Endometrial microvascular endothelial cells (primary cell): Measurements from ENCODE around the gene OR2F1. TPM values are rescaled to one million over a fixed set of nuclear protein-coding genes. Genes with fewer than 3 reads are reported as not detected.

Experiments
- in situ Hi-C: cut with HindIII; loops from 2 replicates; pipeline ENCODE4 v1.10.0; 2017; ENCODE audit warnings: low sequenced_read_pairs, low pct_unique_long_range_greater_than_20kb; ENCODE audit errors: inconsistent ontology term
- total RNA-seq: library from RNA; depleted of rRNA; stranded (reverse); fragments of >200 nt; gene quantifications from one replicate; pipeline ENCODE4 v1.2.3, GENCODE V29; 2015; ENCODE audit errors: inconsistent ontology term

OR2F1 gene
- total RNA-seq: not detected

DNA sequence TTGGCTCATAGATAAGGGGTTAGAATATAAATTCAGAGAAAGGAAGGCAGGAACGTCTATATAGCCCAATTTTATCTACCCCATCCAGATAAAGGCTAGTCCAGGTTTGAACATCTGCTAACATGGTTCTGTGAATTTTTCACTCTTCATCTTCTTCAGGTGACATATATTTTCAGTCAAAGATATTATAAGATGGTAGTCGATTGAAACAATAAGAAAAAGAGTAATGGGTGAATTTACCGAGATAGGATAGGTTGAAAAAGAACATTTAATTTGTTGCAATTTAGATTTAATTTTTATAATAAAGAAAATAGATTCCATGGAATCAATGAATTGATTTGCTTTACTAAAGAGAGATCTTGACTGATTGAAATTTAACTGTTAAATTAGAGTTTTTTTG is at the start of gene OR2F1:
TSS of gene OR2F1 (plus strand) at position 301 of the 400 bp plus-strand sequence. CDS start 5,127 bp downstream, outside the sequence.
- in situ Hi-C loops: no loop called here

GRCh38 chr7:143905509-143905908 is 49.1 kb upstream of the OR2F1 start:
- in situ Hi-C loops: no loop called here

DNA sequence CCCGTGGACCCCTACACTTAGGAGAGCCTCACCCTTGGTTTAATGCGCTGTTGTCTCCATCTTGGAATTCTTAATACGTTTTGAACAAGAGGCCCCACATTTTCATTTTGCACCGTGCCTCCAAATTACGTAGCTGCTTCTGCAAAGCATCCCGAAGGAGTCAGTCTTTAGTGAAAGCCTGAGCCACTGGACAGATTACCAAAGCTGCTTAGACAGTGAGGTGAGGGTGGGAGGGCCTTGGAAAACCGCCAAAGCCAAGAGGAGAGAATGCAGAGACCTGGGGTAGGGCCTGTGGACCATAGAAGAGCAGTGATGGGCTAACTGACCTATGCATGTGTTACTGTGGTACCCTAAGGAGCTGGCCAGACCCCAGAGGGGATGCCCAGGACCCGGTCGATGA is 48.5 kb upstream of the OR2F1 start:
- in situ Hi-C loops: no loop called here

DNA sequence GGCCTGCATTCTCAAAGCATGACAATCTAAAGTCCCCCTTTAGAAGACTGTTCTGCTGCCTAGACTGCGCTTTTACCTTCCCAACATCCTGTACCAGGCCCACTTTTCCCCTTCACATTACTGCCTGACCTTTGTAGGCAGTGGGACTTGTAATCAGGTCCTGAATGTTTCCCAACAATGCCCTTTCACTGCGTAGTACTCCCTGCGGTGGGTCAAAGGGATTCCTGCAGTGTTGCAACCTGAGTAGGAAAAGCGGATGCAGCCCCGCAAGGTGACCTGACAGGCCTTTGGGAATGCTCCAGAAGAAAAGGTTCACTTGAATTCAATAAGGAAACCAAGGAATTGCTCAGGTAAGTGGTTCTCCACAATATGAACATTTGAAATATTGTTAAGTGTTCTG is 47.7 kb upstream of the OR2F1 start:
- in situ Hi-C loops: no loop called here

GRCh38 chr7:143908120-143908519 is 46.5 kb upstream of the OR2F1 start:
- in situ Hi-C loops: no loop called here

DNA sequence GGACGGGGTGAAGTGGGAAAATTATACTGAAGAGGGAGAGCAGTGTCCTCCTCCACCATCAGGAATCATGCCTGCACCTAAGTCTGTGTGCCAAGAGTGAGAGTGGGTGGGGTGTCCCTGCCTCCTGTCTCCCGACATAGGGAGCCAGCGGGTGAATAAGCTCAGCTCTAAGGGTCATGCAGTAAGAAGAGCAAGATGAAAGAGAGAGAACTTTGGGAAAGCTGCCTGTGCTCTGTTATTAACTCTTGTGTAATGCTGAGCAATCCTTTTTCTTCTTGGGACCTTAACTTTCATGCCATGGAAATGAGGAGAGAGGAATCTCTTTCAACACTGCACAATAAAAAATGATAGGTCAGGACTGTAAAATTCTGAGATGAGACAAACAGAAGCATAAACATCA is 44.8 kb upstream of the OR2F1 start:
- in situ Hi-C loops: no loop called here

GRCh38 chr7:143910473-143911248 is 44.0 kb upstream of the OR2F1 start:
- in situ Hi-C loops: no loop called here

- in situ Hi-C loops: no loop called here
These were observed 40.6 kb upstream of the OR2F1 start for GRCh38 chr7:143913945-143914615.

DNA sequence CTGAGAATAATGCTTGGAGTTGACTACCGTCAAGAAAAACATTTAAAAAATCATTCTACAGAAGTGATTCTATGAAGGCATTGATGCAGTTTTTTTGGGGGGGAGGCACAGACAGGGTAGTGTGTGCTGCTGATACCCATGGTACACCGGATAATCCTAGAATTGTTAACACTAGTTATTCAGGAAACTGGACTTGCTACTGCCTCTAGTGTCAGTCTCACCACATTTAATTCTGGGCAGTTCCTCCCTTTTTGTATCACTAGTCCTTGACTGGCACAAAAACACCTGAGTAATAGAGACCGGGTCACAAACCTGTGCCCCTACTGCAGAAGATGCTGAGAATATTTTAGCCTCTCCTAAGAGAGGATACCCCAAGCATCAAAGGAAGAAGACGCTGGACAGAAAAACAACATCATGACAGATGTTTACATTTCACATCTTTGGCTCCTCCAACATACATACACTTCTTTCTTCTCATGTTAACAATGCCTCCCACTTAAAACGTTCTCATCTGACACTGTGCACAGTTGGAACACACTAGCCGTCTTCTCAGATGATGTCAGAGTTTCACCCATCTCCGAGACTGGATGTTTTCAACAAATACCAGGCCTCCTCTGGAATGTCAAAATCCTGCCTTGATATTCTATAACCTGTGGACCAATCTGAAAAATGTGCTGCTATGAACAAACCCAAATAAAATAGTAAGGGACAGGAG is 39.5 kb upstream of the OR2F1 start:
- in situ Hi-C loops: no loop called here

- in situ Hi-C loops: no loop called here
These were observed 29.8 kb upstream of the OR2F1 start for GRCh38 chr7:143924851-143925250.

GRCh38 chr7:143929224-143929920 is 25.3 kb upstream of the OR2F1 start:
- in situ Hi-C loops: no loop called here

GRCh38 chr7:143931739-143932138 is 22.9 kb upstream of the OR2F1 start:
- in situ Hi-C loops: no loop called here

- in situ Hi-C loops: no loop called here
These were observed 19.9 kb upstream of the OR2F1 start, which contains the start of gene OR2F2 for GRCh38 chr7:143934526-143935325. Gene OR2F2, plus strand, starts transcription at chr7:143935233. Its CDS starts 0 bp downstream, at chr7:143935233.

- in situ Hi-C loops: no loop called here
These were observed 18.3 kb upstream of the OR2F1 start for GRCh38 chr7:143936087-143937009.

DNA sequence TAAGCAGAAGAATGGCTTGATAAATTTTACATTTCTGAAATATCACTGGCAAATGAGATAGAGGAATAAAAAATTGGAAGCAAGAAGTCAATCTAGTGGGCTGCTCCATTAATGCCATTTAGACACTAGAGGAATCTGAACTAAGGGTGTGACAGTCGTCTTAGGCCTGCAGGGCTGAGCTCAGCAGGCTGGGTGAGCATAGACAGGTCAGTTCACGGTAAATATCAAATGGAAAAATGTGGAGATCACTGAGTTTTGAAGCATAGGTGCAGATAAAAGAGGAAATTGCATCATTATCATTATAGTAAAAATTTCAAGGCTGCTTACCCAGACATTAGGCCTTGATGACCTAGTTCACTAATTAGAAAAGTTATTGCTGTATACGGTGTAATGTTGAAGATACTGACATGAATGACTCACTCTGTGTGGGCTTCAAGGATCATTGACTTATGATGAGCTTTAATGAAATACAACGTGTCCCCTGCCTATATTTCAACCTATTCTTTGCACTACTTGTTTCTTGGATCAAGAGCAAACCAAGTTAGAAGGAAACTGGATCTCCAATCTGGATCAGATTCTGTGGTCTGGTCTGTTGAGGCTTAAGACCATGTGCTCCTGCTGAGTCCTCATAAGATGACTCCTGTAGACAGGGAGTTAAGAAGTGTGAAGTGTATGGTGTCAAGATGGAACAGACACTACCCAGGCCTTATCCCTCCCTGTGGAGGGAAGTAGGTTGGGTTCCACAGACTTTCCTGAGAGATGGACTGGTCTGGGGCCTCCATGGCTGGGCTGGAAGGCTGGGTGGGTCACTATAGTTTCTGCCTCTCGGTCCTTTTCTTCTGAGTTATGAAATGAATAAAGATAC is 16.0 kb upstream of the OR2F1 start:
- in situ Hi-C loops: no loop called here

- in situ Hi-C loops: no loop called here
These were observed 9.2 kb upstream of the OR2F1 start for GRCh38 chr7:143945423-143945822.
